OCI-LY7 (cell line): Measurements from ENCODE around the gene ANKDD1A.

ENCODE experiments used
- CTCF ChIP-seq: fragments of 200-600 bp; sonication (generic); conservative IDR thresholded peaks from 2 replicates; pipeline ENCODE4 v1.5.1; 2014; ENCODE audit warnings: mild to moderate bottlenecking, antibody characterized with exemption, low read length, moderate library complexity, mixed read lengths
- EZH2phosphoT487 ChIP-seq: fragments of 200-600 bp; sonication (generic); IDR thresholded peaks from 2 replicates; pipeline ENCODE4 v1.6.1; 2018; ENCODE audit warnings: low read depth, borderline replicate concordance, mild to moderate bottlenecking, mixed run types, antibody characterized with exemption, low read length, moderate library complexity, mixed read lengths

- no peak for TF ChIP-seq CTCF
- TF ChIP-seq EZH2phosphoT487 = no peak
Measured at GRCh38 chr15:64970698-64971097, 59.0 kb downstream of the ANKDD1A start.
